SKM-1 (cell line): ENCODE results near the gene DNAAF8.

Experiments
- DNase-seq: peaks from one replicate; lab custom pipeline; 2025; ENCODE audit not compliant: unreplicated experiment; lab: John Stamatoyannopoulos, UW

DNAAF8 gene

DNA sequence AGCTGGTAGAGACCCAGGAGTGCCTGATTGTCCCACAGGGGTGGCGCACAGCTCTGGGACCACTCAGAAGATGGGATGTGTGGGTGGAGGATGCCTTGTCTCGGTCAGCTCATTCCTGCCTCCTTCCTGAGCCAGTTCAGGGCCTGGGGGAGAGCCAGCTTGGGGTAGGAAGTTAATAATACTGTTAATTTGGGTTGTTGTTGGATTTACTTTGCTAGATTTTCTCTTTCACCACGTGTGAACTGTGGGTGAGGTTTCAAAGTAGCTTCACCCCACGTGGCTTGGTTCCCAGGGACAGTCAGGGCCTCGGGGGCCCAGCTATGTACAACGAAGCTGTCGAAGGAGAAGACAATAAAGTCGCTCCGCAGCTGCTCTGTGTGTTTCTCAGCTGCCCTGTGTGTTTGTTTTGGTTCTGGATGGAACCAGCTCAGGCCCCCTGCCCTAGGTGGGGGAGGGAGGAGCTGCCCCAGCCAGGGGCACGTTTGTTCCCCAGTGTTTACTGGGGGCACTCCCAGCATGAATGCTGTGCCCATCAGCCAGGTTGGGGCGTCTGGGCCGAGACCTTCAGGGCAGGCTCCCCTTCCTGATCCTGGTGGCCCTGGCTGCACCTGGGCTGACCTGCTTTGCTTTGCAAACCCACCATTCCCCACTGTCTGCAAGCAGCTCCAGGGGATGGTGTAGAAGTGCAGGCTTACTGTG is 38.7 kb upstream of the DNAAF8 start:
- no peak for DNase-seq

DNA sequence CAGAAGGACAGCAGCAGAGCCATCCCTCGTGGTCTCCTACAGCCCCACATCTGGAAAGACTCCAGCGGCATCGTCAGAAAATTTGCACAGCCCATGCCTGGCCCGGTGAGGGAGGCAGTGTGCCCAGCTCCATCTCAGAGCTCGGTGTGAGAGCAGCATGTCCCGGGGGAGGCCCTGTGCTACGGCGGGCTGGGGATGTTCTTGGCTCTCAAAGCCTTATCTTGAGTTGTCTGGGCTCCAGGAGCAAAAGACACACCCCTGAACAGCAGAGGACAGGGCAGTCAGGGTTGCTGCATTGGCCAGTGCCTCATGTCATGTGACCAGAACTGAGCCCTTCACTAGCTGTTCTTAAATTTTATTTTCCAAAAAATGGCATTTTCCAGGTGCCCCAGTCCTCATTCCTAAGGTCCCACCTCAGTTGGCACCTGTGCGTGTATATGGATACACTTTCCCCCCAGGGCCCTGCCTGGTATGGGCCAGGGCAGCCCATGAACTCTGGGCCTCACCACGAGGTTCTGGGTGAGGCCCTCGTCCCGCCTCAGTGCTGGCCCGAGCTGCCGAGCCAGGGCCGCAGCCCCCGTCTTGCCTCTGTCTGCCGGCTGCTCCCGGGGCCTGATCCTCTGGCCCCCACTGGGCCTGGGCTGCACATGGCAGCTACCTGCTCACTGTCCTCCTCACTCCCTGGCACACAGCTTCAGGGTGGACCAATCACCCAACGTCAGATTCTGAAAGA is 38.0 kb upstream of the DNAAF8 start:
- no peak for DNase-seq

GRCh38 chr16:4696905-4697847 is 37.2 kb upstream of the DNAAF8 start:
- DNase-seq: no peak

GRCh38 chr16:4697848-4698291 is 36.5 kb upstream of the DNAAF8 start:
- no peak for DNase-seq

DNA sequence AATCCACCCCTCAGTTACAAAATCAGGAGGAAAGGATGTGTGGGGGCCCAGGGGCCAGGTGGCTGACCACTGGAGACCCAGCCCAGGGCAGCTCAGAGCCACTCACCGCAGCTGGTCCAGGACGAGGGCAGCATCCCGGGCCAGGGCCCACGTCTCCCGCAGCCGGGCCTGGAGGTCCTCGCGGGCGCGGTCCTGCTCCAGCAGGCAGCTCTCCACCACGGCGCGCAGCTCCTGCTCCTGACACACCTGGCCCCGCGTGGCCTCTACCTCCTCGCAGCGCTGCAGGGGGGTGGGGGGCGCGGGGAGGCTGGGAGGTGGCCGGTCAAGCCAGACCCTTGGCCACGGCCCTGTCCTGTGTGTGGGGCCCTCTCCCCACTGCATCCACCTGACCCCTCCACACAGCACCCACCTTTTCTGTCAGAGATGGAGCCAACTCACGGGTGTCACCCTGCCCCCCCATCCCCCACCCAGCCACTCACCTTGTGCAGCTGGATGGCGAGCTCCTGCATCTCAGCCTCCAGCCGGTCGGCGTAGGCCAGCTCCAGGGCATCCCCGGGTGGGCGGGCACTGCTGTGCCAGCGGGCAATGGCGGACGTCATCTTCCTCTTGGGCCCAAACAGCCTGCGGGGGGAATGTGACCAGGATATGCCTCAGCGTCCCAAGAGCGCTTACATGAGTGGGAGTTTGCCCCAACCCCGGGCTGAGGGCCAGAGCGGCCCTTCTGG is 35.9 kb upstream of the DNAAF8 start:
- DNase-seq: no peak

DNA sequence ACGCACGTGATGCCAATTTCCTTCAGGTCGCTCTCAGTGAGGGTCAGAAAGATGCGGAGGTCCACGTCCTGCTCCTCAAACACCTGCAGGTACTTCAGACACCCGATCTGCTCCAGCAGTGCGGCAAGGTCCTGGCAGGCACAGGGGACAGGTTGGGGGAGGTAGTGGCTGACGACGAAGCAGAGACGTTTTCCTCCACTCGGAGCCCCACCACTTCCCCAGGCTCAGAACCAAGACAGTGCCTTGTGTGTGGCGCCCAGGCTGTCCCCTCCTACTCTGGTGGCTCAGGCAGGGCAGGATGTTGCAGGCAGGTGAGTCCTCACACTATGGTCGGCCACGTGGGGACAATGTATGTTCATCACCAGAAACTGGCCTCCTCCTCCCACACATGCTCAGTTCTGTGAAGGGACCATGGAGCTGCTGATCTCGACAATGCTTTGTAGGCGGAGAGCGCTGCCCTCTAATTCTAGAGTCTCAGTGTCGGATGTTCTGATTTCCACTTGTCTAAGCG is 35.2 kb upstream of the DNAAF8 start:
- no peak for DNase-seq

DNA sequence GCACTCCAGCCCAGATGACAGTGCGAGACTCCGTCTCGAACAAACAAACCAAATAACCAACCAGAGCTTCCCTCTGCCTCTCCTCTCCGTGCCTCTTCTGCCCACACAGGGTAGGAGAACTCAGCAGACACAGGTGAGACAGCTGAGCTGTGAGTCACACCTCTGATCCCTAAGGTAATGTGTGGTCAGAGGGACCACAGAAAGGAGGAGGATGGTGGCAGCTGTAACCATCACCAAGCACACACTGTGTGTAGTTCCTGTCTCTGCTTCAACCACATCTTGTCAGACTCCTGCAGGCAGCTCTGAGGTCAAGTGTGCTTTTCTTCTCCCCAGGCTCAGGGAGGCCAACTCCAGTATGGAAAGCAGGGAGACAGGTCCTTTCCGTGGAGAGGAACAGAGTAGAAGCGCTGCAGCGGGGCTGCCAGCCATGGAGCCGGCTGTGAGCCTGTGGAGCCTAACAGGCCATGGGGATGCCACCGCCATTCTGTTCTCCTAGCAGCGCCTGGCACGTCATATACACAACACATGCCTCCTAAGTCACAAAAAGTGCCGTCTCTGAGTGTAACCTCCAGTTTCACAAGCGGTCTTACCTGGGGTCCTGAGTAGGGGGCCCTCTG is 33.8 kb upstream of the DNAAF8 start:
- no peak for DNase-seq

GRCh38 chr16:4700997-4701743 is 33.2 kb upstream of the DNAAF8 start:
- DNase-seq: no peak

DNA sequence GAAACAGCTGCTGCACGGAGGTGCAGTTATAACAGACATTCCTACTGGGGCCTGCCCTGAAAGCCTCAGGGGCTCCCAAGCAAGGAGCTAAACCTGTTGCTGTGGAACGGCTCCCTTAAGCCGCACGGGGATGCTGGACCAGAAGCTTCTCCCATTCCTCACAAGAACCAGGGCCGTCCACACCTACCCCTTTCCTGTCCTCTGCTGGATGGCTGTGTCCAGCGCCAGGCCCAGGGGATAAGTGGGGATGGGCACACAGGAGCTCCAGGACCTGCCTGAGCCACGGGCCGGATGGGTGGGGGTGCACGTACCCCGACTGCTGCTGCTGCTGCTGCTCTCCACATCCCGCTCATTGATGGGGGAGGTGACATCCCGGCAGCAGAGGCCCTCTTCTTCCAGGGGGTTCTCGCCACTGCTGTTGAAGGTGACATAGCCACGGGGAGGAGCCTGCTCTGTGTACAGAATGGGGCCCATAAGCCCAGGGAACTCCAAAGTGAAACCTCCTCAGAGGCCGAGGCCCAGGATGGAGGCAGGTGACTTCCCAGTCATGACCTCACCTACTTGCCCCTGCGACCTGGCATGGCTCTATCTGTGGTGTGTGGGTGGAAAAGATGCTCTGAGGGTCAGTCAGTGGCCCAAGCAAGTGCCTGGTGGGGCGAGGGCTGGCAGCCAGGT is 32.4 kb upstream of the DNAAF8 start:
- no peak for DNase-seq

DNA sequence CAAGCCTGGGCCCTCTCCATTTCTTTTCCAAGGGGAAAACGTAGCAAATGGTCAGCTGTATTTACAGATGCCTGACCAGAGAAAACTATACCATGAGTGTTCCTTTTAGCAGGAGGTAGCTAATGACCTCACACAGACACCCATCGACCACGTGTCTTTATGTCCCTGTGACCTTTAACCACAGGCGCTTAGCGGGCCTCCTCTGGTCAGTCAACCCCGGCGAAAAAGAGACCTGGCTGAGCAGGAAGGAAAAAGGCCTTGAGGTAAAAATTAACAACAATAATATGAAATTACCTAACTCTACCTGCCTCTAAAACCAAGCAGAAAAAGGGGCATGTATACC is 31.9 kb upstream of the DNAAF8 start:
- DNase-seq: no peak

DNA sequence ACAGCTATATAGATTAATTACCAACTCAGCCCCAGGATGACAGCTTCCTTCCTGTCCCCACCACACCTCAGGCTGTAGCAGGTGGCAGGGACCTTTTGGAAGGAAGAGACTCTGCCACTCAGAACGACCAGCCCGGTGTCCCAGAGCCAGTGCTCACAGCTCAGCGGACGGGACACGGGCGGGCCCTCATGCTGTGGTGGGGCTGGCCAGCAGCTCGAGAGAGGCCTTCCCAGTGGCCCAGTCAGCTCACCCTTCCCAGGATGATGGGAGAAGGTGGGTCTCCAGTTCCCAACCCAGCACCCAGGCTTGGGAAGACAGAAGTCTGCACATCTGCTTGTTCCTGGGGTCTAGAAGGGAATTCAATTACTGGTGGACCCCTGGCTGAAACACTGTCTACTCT is 30.4 kb upstream of the DNAAF8 start:
- no peak for DNase-seq

DNA sequence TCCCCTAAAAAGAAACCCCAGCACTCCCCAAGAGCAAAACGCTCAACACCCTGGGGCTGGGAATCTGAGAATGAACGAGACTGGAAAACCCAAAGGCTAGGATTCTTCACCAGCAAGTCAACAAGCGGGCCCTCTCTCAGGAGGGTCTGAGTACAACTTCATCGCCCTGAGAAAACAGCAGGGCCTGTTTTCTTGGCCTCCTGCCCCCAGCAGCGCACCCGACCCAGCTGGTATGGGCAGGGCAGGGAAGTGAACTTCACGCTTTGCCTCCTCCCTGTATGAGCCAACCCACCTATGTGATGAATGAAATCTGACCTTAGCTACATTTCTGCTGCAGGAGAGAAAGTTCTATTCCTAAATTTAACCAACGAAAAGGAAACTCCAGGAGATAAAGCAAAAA is 29.8 kb upstream of the DNAAF8 start:
- DNase-seq: no peak

GRCh38 chr16:4704913-4705312 is 29.4 kb upstream of the DNAAF8 start:
- no peak for DNase-seq

DNA sequence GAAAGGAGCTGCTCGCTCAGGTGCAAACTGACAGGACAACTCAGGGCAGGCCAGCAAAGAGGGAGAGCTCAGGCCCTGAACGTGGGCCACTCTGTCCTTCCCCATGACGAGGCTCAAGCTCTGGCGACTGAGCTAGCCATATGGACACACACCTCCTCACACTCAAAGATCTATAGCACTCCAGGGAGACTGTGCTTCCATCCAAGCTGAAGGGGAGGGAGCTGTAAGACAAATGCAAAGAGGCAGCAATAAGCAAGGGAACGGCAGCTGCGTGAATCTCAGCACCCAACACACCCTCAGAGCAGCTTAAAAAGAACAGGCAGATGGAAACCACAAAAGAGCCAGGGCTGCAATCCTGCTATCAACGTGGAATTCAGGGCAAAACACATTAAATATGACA is 27.5 kb upstream of the DNAAF8 start:
- DNase-seq: no peak

- no peak for DNase-seq
Observed at GRCh38 chr16:4709481-4709880, 24.9 kb upstream of the DNAAF8 start.

DNA sequence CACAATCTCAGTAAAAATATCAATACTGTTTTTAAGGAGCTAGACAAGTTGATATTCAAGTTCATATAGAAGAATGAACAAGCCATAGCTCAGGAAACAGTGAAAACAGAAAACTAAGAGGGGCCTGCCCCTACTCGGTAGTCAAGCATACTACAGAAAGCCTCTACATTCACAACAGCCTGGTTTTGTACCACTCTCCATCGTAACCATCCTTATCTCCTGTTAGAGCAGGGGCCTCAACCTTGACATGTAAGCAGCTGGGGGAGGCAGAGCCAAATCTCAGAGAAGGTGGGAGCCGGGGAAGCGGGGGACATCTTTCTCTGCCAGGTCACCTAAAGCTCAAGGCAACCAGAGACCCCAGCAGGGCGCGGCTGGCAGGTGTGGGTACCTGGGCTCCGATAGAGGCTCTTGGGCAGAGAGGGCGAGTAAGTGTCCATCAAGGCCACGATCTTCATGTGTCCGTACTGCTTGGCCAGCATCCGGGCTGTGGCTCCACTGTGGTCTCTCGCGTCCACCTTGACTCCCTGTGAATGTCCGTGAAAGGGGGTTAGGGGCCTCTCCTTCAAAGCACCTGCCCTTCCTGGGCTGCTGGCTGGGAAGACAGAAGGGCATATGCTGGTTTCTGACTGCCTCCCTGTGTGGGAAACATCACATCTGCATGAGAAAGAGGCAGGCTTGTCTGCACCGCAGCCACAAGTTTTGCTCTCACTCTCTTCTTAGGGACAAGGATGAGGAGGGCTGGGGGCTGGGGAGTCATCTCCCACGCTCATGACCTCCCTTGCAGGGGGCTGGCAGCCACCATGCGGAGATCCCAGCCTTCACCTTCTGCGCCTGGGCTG is 20.5 kb upstream of the DNAAF8 start:
- DNase-seq: no peak

DNA sequence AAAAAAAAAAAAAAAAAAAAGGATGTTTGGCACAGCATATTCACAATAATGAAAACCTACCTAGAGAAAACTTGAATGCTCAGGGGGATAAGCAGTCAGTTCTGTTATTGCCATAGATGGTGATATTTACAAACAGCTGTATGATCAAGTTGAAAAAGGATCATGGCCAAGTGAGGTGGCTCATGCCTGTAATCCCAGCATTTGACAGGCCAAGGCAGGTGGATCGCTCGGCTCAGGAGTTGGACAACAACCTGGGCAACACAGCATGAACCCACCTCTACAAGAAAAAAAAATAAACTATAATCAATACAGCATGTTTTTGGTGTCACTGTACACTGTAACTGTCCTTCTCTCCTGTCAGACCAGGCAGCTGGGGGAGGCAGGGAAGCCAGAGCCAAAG is 19.3 kb upstream of the DNAAF8 start:
- no peak for DNase-seq

- no peak for DNase-seq
Observed at GRCh38 chr16:4718466-4718865, 15.9 kb upstream of the DNAAF8 start.
